A673 (cell line): ENCODE data around the gene RPS6KC1.

Experiments used
- EZH2 ChIP-seq: fragments of 200-600 bp; sonication (generic); IDR thresholded peaks from 2 replicates; pipeline ENCODE4 v1.6.1; 2017; ENCODE audit warnings: borderline replicate concordance, low read depth, mild to moderate bottlenecking, mixed read lengths, antibody characterized with exemption, low read length; ENCODE audit not compliant: poor library complexity, severe bottlenecking
- TF ChIP-seq, protein P1 (sequence below): fragments of 300-800, 200-600 bp; sonication (generic); conservative IDR thresholded peaks from 2 replicates; pipeline ENCODE4 v1.5.1; 2017; ENCODE audit warnings: low read depth, mild to moderate bottlenecking, antibody characterized with exemption, low read length, moderate library complexity, mixed read lengths

GRCh38 chr1:213123087-213123486, 72.0 kb downstream of the RPS6KC1 start:
- TF ChIP-seq EZH2: no peak
- TF ChIP-seq, protein P1, sequence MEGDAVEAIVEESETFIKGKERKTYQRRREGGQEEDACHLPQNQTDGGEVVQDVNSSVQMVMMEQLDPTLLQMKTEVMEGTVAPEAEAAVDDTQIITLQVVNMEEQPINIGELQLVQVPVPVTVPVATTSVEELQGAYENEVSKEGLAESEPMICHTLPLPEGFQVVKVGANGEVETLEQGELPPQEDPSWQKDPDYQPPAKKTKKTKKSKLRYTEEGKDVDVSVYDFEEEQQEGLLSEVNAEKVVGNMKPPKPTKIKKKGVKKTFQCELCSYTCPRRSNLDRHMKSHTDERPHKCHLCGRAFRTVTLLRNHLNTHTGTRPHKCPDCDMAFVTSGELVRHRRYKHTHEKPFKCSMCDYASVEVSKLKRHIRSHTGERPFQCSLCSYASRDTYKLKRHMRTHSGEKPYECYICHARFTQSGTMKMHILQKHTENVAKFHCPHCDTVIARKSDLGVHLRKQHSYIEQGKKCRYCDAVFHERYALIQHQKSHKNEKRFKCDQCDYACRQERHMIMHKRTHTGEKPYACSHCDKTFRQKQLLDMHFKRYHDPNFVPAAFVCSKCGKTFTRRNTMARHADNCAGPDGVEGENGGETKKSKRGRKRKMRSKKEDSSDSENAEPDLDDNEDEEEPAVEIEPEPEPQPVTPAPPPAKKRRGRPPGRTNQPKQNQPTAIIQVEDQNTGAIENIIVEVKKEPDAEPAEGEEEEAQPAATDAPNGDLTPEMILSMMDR: no peak
